HG03469 (cell line): ENCODE results near the gene RIMS4.
"Not testable (repeated sequence)": the region's sequence is repeated elsewhere in the genome, so short reads cannot be mapped to it uniquely, and the experiment has no call there.

Experiments used
- ATAC-seq: cut with Tn5 transposase; IDR thresholded peaks from one replicate; pipeline ENCODE4 v1.9.1; 2021; ENCODE audit warnings: mild to moderate bottlenecking, moderate library complexity, moderate number of reproducible peaks; ENCODE audit not compliant: unreplicated experiment

The RIMS4 gene

DNA sequence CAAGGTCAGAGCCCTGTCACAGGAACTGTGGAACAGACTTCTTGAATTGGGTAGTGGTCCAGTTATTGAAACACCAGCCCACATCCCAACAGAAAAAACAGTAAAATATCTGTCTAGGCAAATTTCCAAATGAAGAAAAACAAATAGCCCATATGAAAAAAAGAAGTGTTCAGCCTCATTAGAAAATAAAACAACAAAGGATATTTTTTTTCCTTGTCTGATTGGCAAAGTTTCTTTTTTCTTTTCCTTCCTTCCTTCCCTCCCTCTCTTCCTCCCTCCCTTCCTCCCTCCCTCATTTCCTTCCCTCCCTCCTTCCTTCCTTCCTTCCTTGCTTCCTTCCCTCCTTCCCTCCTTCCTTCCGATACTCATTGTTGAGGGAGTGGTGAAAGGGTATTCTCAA, 20.6 kb upstream of the RIMS4 start:
- no peak for ATAC-seq

DNA sequence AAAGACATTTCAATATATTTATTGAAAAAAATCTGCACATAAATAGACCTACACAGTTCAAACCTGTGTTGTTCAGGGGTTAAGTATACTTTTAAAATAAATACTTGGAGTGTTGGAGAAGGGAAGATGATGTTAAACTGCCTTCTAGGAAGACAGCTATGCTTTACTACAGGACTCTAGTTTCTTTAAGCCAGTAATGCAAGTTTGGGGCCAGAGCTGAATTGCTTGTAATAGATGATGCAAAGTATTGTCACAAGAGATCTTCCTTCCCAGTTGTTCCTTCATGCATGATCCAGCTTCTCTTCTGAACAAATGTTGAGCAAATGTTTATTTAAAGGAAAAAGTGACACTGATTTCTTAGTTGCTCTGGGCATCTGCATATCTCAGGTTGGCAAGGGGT, 20.2 kb upstream of the RIMS4 start:
- no peak for ATAC-seq

DNA sequence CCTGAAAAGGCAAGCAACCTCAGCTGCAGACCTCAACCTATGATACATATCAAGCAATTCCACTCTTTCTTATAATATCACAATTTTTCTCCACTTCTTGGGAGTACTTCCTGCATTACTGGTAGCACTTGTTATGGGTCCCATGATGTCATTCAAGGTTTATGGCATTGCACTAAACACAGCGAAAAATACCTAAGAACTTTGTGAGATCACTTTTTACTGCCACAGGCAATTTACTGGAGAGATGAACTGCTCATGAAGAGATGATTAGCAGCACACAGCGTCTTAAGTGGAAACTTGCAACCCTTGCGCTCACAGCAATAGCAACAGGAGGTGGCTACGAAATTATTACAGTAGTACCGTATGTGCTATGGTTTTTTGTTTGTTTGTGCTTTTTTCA, 19.3 kb upstream of the RIMS4 start:
- no peak for ATAC-seq

DNA sequence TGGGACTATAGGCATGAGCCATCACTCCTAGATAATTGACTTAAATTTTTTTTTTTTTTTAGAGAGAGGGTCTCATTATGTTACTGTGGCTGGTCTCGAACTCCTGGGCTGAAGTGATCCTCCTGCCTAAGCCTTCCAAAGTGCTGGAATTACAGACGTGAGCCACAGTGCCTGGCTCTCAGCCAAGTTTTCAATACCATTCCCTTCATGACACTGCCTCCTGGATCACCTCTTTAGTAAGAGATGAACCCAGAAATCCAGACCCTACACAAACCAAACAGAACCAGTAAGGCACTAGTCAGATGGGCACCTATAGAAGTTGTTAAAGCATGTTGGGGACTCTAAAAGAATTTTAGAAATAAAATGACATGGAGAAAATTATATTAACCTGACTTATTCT, 18.3 kb upstream of the RIMS4 start:
- no peak for ATAC-seq

DNA sequence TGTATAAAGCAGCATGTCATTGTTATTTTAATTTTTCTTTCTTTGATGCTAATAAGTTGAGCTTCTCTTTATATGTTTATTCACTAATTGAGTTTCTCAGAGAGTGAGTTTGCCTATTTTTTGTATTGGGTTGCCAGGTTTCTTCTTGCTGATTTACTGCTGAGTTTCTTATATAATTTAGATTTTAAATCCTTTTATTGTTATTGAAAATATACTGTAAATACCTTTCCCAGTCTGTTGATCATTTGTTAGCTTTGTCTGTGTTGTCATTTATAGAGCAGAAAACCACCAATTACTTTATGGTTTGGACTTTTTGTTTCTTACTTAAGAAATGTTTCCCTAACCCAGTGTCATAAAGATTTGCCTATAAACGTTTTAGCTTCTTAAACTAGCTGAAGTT, 17.1 kb upstream of the RIMS4 start:
- no peak for ATAC-seq

DNA sequence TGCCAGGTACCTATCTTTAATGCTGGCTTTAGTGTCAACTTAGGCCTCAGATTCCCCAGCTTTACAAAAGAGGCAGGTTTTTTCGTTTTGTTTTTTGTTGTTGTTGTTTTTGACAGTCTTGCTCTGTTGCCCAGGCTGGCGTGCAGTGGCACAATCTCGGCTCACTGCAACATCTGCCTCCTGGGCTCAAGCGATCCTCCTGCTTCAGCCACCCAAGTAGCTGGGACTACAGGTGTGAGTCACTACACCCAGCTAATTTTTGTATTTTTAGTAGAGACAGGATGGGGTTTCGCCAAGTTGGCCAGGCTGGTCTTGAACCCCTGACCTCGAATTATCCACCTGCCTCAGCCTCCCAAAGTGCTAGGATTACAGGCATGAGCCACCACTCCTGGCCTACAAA, 11.2 kb upstream of the RIMS4 start:
- not testable (repeated sequence) for ATAC-seq

DNA sequence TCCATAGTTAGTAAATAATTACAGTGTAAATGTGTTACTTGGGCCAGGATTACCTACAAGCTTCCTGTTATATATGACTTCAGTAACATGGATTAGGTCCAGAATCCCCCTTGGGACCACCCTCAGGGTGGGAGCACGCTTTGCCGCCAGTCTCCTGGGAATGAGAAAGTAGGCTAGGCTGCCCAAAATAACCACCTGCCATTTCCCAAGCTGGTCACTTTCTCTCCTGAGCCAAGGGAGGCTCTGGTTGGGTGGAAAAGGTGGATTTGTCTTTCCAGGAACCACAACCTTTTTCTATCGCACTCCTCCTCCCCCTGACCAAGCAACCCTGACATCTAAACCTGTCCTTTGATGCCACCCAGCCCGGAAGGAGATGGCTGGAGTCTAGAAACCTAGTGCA, 9.6 kb upstream of the RIMS4 start:
- no peak for ATAC-seq

DNA sequence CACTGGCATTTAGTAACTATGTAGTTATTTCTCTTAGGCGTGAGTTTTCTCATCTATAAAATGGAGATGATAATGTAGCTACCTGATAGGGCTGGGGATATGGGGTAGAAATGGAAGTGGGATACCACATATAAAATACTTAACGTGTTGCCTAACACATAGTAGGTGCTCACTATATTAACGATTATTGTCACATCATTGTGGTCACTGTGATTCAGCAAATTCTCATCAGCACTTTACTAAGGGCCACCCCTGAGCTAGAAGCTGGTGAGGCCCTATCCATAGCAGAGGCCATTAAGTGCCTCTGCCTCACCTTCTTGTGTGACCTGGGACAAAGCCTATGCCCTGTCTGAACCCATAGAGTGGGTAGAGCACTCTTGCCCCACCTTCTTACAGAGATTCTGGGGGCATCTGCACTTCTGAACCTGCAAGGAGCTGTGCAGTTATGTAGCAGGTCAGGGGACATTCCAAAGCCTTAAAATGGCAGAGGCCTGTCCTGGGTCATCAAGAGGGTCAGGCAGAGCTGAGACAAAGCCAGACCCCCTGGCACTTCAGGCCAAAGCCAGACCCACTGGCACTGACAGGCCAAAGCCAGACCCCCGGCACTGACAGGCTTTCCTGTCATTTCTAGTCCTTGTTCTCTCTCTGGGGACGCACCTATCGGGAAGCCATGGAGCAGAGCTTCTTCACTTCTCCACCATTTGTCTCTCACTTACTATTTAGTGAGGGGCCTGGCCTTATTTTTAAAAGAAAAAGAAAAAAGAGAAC, 7.0 kb upstream of the RIMS4 start:
- no peak for ATAC-seq

DNA sequence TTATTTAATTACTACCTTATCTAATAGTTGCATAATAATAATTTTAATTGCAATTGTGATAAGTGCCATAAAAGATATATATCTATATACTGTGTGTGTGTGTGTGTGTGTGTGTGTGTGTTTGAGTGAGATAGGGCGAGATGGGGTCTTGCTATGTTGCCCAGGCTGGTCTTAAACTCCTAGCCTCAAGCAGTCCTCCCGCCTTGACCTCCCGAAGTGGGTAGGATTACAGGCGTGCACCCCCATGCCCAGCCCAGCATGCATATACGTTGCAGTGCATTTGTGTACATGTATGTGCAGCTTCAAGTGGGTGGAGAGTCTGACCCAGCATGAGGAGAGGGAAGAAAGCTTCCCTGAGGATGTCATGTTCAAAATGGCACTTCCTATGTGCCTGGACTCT, 4.6 kb upstream of the RIMS4 start:
- ATAC-seq: no peak

DNA sequence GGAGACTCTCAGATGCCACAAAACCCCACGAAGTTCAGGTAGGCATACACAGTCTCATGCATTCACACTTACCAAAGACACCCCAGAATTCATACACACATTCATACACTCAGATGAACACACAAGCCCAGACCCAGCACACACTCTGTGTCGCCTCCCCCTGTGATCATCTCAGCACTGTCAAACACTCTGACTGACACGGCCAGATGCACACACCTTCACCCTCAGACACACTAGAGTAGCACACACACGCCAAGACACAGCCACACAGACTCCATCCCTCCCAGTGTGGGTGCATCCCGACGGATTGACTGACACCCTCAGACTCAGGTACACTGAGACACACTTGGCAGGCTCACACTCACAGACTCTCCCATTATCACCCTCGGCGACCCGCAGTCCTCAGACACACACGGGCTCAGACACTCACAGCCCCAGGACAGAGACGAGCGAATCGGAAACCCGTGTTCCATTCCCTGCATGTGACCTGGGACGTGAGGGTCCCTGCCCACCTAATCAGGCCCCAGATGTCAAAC, 872 bp upstream of the RIMS4 start:
- no peak for ATAC-seq

DNA sequence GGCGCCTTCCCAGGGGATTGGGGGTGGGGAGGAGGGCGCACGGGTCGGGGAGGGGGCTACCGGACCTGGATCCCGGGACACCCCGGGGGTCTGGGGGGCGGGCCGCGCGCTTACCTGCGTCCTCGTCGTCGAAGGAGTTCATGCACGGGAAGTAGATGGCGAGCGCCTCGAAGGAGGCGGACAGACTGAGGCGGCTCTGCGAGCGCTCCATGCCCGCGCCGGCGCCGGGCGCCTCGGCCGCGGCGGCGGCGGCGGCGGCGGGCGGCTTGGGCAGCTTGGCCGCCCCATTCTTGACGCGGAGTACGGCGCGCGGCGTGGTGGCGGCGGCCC, 320 bp downstream of the RIMS4 start:
- ATAC-seq: no peak

DNA sequence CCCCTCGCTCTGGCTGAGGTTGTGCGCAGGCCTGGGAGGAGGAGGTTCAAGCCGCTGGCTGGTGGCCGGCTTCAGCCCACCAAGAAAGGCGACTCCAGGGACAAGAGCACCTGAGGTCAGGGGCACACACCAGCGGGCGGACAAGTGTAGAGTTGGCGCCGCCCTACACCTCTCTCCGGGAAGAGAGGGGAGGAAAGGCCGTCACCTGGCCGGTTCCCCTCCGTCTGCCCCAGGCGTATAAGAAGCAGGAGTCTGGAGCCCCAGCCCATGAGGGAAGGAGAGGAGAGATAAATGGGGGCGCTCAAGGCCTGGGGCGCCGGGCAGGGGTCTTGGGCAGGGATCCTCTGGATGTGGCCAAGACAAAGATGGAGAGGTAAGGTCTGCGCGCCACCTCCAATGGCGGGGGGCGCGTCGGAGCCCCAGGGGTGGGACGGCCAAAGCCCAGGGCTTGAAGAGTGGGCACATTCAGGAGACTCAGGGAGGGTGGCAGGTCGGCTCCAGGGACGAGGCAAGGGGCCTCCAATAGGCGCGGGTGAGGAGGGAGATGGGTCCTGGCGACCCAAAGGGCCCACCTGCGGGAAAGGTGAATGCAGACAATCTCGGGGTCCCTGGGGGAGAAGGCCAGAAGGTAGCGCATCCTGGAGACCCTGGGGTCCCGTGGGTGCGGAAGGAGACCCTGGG, 826 bp downstream of the RIMS4 start:
- no peak for ATAC-seq

DNA sequence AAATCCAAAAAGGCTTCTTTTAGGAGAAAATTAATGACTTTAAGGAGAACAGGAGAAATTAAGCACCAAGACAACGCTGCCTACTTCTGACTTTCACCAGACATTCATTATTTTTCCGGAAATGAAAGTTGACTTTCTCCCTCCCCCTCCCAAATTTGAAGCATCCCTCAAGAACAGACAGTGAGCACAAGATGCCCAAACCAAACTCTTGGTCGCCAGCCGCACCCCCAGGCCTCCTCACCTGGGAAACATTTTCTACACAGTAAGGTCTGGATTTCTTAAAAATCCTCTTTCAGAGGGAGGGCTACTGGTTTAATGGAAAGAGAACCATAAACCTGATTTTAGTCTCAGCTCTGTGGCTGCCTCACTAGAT, 2.7 kb downstream of the RIMS4 start:
- no peak for ATAC-seq

DNA sequence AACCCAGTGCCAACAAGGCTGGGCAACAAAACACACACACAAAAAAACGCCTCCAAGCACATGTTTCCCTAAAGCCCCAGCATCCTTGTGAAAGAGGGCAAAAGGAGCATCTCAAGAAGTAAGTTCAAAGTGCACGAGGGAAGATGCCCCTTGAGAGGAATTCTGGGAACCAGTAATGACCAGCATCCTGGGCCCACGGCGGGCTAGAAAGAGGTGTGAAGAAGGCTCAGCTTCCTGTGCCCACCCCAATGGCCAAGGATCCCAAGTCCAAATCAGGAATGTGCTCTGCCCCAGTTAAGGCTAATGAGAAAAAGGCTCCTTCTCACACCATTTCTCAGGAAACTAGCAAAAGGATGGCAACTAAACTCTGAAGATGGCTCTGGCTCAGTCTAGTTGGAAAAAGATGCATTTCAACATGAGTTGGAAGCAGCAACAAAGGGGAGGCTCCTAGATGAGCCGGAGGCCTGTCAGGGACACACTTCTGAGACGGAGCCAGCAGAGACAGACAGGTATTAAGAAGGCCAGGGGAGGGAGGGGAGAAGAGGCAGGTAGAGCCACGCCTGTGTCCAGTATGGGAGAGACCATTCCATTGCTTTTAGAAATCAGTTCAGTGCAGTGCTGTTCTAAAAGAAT, 3.2 kb downstream of the RIMS4 start:
- no peak for ATAC-seq

DNA sequence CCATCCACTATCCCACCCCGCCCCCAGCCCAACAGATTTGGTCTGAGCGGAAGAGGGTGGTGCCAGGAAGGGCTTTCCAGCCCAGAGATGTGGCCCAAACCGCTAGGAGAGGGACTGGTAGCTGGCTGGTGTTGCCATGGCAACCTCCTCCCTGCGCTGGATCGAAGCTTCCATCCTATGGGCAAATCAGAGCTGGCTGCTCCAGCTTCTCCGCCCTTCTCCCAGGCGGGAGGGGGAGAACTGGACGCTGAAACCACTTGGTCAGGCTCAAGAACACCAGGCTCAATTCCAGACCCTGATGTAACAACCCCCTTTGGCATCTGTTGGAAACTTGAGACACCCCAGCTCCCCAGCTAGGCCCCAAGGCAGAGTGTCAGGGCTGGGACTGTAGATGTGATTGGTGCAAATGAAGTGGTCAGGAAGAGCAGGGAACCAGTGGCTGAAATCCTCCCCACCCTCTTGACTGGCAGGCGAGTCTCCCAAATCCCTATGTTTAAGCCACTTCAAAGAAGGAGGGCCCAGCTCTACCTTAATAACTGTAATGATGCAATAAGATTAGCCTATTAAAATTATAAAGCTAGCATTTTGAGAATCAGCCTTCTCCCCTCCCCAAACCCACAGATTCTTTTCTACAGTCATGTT, 4.2 kb downstream of the RIMS4 start:
- no peak for ATAC-seq

DNA sequence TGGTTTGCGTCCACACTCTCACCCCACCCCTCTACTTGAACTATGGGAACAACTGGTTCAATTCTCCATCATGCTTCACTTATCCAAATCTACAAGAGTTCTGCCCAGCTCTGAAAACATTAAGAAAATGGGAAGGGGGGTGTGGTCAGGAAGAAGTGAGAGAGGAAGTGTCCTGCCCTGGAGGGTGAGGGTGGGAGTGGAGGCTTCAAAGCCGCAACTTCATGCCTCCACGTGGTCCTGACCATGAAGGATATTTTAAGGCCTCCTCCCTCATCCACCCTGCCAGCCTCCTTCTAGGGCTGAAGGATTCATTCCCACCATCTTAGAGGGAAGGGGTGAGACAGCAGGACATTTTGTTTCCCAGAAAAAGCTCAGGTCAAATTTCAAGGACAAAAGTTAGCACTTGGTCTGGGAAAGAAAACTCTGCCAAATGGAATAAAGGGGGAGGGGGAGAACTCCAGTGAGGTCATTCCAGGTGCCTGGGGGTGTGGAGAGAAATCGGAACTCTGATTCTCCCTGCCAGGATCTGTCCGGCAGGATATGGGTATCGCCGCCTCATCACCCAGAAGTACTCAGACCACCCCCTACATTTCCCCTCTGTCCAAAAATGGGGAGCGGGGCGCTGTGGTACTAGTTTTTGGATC, 4.9 kb downstream of the RIMS4 start:
- ATAC-seq: no peak

DNA sequence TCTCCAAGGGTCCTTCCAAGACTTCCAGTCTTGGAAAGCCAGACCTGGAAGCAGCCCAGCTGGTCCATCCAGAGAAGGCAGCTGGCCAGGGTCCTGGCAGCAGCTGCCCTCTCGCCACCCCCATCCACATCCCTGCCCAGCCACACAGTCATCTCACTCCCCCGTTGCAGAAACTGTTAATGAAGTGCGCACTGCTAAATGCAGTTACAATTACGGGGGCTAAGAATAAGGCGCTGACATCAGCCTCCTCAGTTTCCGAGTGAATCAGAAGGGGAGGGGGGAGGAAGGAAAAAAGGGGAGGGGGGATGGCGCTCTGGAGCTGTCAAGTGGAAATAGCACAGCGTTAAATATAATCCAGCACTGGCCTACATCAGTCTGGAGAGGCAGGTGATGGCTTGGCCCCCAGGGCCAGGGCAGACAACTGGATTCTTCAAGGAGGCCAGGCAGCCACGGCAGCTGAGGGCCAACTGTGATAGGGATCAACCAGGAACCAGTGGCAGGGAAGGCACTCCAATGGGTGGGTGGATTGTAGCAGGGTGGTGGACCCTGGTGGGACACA, 6.9 kb downstream of the RIMS4 start:
- no peak for ATAC-seq

DNA sequence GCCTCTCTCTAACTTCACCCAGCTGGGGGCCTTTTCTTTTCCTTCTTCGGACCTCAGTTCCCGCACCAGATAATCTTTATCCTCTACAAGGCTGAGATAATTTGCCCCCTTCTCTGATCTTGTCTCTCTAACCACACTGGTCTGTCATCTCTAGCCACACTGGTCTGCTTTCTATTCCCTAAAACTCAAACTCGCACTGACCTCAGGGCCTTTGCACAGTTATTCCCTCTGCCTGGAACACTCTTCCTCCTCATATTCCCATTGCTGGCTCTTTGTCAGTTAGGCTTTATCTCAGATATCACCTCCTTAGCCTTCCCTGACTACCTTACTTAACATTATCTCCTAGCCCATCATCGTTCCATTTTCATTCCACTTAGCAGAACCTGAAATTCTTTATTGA, 7.6 kb downstream of the RIMS4 start:
- ATAC-seq: no peak

DNA sequence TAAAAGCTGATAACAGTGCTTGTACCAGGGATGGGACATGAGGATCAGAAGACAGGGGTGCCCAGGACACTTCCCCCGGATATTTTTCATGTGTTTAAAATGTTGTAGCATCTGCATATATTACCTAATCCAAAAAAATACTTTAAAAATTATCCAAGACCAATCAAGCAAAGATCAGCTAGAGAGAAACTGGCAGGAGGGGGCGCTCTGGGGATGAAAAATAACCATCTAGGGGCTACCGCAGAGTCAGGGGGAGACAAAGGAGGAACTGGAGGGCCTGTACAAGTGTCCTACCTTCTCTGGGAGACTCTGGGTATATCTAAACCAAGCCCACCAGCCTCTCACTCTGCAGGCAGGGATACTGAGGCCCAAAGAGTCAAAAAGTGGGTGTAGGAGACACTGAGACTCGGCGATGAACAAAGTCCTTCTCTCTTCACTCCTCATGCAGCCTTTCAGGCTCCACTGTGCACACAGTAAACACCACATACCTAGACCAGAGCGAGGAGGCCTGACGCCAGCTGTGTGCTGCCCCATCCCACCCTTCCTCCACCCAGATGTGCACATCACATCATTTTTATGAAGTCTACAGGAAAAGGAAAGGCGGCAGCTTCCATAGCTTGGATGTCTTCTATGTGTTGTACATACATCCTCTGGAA, 9.8 kb downstream of the RIMS4 start:
- no peak for ATAC-seq

DNA sequence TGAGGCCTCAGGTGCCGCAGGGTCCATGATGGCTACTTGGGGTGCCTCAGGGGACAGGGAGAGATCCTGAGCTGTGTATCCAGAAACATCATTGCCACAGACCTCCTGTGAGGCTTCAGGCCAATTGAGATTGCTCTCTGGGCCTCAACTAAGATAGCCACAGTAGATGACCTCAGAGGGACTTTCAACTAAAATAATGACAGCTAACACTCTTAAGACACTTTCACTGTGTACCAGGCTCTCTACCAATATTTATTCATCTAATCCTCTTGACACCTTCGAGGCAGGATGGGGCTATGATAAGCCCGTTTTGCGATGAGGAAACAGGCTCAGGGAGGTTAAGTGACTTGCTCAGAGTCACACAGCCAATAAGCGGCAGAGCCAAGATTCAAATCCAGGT, 10.7 kb downstream of the RIMS4 start:
- ATAC-seq: no peak
